GM21825 (cell line): ENCODE results near the gene RAB4A.

Experiments used
- ATAC-seq: cut with Tn5 transposase; IDR thresholded peaks from one replicate; pipeline ENCODE4 v1.9.1; 2021; ENCODE audit warnings: mild to moderate bottlenecking, moderate library complexity; ENCODE audit not compliant: unreplicated experiment

Gene RAB4A

GRCh38 chr1:229243638-229244037, 27.3 kb upstream of the RAB4A start:
- no peak for ATAC-seq

GRCh38 chr1:229244091-229244490, 26.8 kb upstream of the RAB4A start:
- ATAC-seq, result no peak

- ATAC-seq, result no peak
Measured at GRCh38 chr1:229247871-229248270, 23.0 kb upstream of the RAB4A start.

GRCh38 chr1:229248821-229249817, 21.8 kb upstream of the RAB4A start:
- no peak for ATAC-seq

- ATAC-seq, result no peak
Measured at GRCh38 chr1:229249854-229250644, 20.9 kb upstream of the RAB4A start.

- ATAC-seq, result no peak
Measured at GRCh38 chr1:229251185-229251584, 19.7 kb upstream of the RAB4A start.

GRCh38 chr1:229252228-229252984, 18.5 kb upstream of the RAB4A start:
- ATAC-seq, result no peak

GRCh38 chr1:229253151-229253974, 17.5 kb upstream of the RAB4A start:
- ATAC-seq, result no peak

- no peak for ATAC-seq
Measured at GRCh38 chr1:229254910-229255541, 15.9 kb upstream of the RAB4A start.

- ATAC-seq, result no peak
Measured at GRCh38 chr1:229258031-229258756, 12.7 kb upstream of the RAB4A start.

GRCh38 chr1:229258757-229259060, 12.2 kb upstream of the RAB4A start:
- no peak for ATAC-seq

- no peak for ATAC-seq
Measured at GRCh38 chr1:229260297-229260696, 10.6 kb upstream of the RAB4A start.

GRCh38 chr1:229262239-229262638, 8.7 kb upstream of the RAB4A start:
- no peak for ATAC-seq

- no peak for ATAC-seq
Measured at GRCh38 chr1:229263254-229263653, 7.7 kb upstream of the RAB4A start.

GRCh38 chr1:229264068-229264467, 6.8 kb upstream of the RAB4A start:
- ATAC-seq, result no peak

- no peak for ATAC-seq
Measured at GRCh38 chr1:229264487-229264886, 6.4 kb upstream of the RAB4A start.

GRCh38 chr1:229266274-229266673, 4.6 kb upstream of the RAB4A start:
- no peak for ATAC-seq

- no peak for ATAC-seq
Measured at GRCh38 chr1:229266832-229267500, 3.9 kb upstream of the RAB4A start.

- no peak for ATAC-seq
Measured at GRCh38 chr1:229268505-229268904, 2.4 kb upstream of the RAB4A start.
